ENCODE results near the gene COL21A1.

The COL21A1 gene

DNA sequence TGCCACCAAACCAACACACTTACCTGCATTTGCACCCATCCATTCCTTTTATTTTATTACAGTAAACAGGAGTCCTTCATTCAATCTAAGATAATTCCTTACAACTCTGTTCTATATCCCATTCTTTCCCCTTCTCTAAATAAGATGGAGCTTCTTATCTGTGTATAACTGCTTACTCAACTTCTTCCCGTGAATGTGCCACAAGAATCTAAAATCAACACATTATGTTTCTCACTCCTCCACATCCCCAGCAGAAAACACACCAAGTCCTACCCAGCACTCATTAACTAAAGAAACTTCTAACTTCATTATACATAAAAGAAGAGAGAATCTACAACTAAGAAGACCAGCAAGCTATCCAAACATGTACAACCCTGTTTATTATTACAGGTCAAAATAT, 141.1 kb downstream of the COL21A1 start:
- no peak for DNase-seq (ENCODE audit: low read depth)

DNA sequence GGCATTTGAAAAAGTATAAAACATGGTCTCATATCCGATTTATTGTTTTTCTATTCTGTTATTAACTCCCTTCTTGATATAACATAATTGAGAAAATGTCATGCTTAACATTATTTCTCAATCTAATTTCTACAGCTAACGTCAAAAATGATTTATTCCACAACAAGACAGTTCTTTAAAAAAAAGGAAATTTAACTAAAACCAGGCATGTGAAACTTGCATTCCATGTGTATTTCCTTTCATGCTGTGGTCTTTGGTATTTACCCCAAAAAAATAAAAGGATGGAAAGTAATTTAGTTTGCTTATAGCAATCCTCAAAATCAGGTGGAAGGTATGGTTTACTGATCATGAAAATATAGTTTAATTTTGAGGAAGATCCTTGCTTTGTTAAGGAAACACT, 142.8 kb downstream of the COL21A1 start:
- no peak for DNase-seq (ENCODE audit: low read depth)

DNA sequence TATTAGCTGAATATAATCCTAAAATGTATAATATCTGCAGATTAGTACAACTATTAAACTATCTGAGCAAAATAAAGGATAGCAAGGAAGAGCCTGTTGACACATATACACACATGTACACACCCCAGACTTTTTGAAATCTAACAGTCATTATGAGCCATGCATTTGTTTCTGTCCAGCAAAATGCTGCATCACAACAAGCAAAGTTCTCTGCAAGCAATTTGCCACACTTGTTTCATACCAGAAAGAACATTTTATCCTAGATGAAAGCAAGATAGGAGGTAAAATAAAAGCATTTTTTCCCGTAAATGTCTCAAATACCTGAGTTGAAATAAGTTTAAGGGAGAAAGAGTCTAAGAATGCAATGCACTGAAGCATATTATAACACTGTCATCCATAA, 145.2 kb downstream of the COL21A1 start:
- no peak for DNase-seq (ENCODE audit: low read depth)

DNA sequence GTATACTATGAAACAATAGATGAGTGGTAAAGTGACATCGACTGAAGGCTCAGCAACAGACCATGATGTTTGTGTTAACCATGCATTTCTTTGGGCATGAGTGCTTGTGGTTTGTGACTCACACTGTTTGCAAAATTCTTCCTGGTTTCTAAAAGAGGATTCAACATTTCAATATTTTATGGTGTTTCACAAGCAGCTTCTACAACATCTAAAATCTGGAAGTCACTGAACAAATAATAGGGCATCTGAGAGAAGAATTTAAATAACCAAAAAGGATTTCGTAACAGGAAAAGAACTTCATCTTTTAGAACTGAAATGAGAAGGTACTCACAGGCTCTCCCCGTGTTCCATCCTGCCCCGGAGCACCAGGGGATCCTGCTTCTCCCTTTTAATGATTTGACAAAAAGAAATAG, 146.2 kb downstream of the COL21A1 start:
- no peak for DNase-seq (ENCODE audit: low read depth)

DNA sequence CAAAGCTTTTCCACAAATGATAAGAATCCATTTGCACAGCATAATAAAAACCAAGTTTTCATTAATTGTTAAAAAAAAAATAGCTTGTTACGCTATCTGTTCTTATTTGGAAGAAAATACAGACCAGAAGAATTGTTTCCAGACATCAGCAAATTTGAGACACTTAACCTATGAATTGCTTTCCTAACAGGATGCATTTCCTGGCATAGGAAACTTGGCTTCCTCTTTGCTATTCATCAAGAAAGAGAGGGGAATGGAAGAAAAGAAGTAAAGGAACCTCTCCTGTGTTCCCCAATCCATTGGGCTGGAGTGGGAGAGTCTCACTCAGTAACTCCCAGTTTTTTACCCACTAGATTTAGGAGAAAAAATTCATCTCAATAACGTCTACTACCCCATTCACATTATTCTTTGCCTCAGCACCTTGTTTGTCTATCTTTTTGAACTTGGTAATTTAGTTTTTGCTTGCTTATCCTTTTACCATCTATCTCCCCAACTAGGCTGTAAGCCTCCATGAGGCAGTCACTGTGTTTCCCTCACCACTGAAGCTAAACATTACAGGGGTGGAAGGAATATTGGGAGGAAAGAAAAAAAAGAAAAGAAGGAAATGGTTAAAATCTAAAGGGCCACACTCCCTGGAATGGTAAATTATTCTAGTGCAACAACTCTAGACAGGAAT, 150.3 kb downstream of the COL21A1 start:
- DNase-seq (ENCODE audit: low read depth), result no peak

DNA sequence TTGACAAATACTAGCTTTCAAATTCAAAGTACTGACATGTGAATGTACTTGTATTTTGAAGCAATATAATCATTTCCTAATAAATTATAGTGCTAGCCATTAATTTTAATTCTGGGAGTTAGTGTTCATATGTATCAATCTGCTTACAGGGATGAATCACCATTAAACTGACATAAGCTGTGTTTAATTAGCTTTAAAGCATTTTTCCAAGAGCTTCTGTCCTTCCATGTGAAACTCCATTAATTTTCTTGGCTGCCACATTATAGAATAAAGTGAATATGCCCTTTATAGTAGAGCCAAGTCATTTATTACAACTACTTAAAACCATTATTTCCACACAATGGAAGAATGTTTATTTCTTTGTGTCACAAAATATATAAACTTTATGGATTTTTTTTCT, 150.8 kb downstream of the COL21A1 start:
- no peak for DNase-seq (ENCODE audit: low read depth)

DNA sequence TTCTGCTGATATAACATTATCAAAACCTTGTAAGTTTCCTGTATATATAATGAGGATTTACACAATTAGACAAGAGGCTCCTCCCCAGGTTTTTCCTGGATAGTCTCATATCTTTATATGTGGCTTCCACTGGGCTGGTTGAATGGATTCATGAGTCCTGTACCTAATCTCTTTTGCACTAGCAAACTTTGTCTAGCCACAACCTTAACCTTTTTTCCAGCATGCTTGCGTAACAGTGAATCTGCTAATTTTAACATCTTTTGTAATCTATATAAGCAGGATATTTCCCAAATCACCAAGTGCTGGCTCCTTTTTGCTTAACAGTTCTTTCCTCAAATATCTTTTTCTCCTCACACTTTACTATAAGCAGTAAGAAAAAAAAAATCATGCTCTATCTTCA, 153.6 kb downstream of the COL21A1 start:
- no peak for DNase-seq (ENCODE audit: low read depth)

DNA sequence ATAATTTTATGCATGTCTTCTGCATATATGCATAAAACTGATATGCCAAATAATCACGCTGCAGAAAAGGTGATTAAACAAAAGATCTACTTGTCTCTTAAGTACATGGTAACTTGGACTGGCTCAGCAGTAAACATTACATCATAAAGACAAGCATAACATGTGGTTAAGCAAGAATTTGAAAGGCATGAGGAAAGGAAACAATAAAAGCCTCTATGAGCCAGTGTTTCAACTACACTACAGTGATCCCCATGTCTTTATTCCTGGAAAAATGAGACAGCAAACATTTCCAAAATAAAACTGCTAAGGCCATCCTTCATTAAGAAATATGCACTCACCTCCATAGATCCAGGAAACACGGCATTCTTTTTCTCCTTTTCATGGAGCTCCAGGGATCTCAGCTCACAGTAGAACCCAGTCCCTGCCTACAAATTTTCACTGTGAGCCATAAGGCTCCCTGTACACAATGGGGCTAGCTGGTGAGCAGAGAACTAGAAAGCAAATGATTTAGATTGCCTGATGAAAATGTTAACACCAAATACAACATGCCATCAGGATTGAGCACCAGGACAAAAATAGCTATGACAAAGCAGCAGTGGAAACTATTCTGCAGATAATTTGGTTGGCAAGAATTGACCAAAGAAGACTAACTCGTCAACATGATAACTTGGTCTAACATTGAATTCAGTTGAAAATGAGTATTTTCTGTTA, 156.1 kb downstream of the COL21A1 start:
- DNase-seq (ENCODE audit: low read depth), result no peak

DNA sequence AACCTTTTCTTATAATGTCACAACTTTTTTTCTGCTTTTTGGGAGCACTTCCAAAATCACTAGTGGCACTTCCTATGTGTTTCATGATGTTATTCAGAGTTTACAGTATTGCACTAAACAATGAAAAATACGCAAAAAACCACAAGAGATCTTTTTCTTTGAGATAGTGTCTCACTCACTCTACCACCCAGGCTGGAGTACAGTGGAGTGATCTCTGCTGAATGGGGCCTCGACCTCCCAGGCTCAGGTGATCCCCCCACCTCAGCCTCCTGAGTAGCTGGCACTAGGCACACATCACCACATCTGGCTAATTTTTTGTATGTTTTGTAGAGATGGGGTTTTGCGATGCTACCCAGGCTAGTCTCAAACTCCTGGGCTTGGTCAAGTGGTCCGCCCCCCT, 158.7 kb downstream of the COL21A1 start:
- DNase-seq (ENCODE audit: low read depth), result no peak

DNA sequence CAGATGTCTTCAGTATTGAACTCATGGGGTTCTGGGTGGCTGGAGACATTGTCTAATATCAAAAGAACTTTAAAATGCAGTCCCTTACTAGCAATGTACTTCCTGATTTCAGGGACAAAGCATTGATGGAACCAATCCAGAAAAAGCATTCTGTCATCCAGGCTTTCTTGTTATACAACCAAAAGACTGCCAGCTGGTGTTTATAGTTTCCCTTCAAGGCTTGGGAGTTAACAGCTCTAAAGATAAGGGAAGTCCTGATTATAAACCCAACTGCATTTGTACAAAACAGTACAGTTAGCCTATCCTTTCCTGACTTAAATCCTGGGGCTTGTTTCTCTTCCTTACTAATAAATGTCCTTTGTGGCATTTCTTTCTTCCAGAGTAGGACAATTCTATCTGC, 160.0 kb downstream of the COL21A1 start:
- no peak for DNase-seq (ENCODE audit: low read depth)

DNA sequence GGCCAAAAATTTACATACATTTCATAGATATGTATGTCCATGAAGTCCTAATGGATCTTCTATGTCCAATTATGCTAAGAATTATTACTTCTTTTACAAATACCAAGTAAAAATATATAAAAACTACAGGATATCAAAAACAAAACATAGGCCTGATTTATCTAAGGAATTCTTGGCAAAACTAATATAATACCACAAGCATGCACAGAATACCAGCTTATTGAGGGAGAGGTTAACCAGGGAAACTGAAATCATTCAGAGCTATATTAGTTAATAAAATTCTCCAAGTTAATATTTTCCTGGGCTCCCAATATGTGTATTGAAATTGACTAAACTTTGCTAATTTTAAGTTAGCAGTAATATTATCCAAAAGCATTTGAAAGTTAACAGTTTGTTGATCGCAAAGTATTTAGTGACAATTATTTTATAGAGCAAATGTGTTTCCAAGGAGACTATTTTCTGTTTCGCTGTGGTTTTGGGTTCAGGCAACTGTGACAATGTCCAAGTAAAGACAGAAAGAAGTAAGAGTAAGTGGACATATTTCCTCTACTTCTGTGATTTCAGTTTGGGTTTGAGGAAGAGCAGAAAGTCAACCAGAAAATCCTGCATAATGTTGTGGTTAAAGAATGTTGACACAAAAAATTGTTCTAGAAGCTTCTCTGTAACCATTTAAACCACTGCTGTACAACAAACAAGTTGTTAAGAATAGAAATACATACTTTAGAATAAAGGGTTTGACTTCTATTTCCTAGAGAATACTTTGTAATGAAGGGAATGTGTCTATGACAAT, 167.4 kb downstream of the COL21A1 start:
- DNase-seq (ENCODE audit: low read depth), result no peak

DNA sequence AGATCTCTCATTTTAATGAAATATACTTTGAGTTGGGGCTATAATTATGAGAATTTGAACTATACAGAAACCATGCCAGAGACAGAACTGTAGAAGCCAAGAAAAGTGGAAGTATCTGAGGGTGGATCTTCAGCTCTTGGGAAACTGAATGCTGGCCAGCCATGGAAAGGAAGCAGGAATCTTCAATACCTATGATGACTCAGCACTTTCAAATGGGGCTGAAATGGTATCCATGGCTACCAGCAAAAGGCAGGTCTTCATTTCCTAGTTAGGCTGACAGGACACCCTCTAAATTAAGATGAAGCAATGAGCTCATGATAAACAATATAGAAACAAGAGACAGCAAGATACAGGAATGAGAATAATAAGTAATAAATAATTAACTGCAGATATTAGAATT, 171.3 kb downstream of the COL21A1 start:
- no peak for DNase-seq (ENCODE audit: low read depth)

DNA sequence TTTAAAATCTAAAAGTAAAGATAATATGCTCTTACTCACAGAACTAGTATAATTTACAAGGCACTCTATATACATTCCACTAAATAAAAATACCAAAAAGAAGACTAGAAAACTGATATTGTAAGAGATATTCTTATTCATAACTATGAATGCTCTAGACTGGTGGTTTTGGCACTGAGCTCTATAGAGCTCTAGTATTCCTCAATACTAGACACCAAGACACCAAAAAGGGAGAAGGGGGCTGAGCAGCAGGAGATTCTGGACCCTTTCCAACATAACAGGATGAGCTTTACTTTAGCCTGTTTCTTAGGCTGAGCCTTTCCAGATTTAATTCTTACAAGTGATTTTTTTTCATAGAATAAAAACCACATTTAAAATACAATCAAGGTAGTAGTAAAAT, 173.6 kb downstream of the COL21A1 start:
- no peak for DNase-seq (ENCODE audit: low read depth)

DNA sequence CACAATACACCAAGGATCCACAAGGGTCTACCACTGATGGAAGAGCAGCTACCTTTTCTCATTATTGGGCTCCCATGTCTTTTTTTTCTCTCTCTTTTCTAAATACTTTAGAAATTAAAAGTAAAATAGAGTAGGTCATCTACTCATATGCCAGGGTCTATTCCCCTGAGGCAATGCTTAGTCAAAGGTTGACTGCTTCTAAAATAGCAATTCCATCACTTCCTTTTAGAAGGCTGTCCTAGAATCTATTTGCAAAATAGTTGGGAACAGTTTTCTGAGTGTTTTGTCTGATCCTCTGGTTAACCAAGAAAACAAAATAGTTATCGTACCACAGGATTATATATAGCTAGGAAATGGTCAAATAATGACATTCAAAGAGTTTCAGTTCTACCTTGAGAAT, 174.1 kb downstream of the COL21A1 start:
- DNase-seq (ENCODE audit: low read depth), result no peak

DNA sequence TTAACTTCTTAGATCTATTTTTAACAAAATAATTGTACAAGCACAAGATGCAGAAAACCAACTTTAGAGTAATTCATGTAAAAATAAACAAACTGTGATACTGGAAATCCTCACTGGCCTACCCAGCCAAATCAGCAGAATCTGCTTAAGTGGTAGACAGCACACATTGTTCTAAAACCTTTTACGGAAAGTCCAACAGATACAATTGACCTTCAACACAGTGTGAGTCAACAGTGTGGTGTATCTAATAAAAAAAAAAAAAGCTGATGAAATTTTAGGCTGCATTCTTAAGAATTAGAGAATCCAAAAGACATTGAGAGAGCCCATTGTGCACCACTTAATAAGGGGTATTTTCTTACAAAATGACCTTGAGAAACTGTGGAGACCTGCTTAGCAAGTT, 174.5 kb downstream of the COL21A1 start:
- DNase-seq (ENCODE audit: low read depth), result no peak

DNA sequence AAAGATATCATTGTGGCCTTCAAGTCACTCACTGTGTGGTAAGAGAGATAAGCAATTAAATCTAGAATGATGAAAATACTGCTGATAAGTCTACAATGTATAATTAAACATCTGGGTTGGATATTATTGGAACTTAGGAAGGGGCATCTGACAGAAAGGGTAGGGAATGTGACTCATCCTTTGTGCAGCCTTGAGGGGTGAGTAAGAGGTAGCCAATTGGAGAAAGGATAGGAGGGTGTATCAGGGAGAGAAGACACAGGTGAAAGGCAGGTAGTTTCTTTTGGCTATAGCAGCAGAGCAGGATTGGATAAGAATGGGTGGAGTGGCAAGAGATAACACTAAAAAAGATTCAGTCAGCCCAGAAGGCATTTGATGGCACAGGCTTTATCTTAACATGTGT, 182.0 kb downstream of the COL21A1 start:
- no peak for DNase-seq (ENCODE audit: low read depth)

DNA sequence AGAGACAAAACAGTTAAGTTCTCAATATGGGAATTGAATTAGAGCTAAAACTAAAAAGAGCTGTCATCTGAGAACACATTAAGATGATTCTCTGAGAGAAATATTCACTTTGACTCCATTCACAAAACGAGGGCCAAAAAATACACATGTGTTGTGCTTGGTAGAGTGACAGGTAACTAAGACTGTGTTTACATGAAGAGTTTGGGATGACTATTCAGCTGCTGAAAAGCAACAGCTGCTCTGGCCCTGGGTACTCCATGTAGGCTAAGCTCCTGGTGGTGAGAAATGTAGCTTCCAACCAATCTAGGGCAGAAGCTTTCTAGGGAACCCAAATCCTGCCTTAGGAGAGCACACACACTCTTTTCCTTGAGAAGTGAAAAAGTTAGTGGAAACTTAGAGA, 184.5 kb downstream of the COL21A1 start:
- no peak for DNase-seq (ENCODE audit: low read depth)

DNA sequence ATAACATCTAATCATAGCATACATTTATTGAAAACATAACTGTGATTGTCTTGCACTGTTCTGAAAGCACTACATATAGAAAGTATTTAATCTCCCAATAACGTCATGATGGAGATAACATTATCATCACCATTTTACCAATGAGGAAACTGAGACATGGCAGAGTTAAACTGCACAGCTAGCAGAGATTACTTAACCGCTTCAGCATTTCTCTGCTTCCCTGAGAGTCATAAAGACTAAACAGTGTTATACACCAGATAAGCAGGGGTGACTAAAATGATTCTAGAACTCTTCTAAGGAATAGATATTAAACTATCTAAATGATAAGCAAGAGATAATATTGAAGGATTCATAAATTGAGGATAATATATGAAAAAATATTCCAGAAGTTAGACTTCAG, 188.7 kb downstream of the COL21A1 start:
- DNase-seq (ENCODE audit: low read depth), result no peak

DNA sequence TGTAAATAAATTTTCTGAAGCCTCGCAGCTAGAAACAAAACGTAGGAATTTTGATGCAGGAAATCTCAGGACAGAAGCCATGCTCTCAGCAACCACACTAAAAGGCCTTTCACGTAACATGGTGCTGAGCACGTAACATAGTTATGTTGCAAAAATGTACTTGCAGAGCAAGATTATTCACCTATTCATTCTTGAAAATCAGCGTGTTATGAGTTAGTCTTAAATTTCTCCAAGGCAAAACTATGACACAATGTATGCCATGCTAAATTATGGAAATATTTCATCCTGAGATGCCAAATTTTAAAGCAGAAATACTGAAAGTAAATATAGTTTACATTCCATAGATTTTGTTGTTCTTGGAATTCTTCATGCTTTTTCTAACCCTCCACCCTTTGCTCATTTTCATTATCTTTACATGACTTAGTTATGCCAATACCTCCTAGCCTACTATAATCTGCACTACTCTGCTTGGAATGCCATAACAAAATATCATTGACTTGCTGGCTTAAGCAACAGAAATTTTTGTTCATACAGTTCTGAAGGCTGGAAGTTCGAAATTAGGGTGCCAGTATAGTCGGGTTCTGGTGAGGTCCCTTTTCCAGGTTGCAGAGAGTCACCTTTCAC, 192.2 kb downstream of the COL21A1 start:
- no peak for DNase-seq (ENCODE audit: low read depth)

DNA sequence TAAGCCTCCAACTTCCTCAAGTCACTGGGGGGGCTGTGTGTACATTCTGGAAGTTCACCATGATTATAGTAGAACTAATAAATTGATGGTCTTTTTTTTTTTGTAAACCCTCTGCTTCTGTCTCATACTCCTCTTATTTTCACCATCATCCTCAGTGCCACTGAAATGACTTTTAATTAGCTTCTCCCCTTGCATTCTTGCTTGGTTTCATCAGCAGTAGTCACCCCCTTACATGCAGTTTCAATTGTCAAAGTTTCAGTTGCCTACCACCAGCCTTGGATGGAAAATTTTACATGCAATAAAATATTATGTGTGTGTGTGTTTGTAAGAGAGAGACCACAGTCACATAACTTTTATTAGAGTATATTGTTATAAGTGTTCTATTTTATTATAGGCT, 196.2 kb downstream of the COL21A1 start:
- no peak for DNase-seq (ENCODE audit: low read depth)

DNA sequence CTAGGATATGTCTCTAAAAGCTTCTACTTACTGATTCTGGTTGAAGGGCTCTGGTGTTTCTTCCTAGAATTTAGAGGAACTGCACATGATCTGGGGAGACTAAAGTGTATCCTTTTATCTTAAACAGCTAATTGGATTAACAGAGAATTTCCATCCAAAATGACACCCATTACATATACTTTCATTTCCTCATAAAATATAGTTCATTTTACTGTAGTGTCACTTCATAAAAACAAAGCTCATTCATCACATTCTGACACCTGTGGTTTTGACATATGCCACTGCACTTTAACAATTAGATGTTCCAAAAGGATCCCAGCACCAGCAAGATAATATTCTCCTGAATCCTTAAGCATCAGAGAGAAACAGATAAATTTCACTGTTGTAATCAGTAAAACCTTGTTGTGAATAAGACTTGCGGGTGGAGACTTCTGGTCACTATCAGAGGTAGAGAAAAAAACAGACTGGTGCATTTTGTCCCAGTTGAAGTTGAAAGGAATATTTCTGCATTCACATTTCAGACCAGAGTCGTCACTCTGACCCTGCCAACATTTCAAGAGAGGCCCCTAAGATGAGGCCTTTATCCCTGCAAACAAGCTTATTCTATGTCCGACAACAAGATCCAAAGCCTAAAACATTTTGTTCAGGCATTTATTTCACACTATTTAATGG, 196.7 kb downstream of the COL21A1 start:
- DNase-seq (ENCODE audit: low read depth), result no peak

DNA sequence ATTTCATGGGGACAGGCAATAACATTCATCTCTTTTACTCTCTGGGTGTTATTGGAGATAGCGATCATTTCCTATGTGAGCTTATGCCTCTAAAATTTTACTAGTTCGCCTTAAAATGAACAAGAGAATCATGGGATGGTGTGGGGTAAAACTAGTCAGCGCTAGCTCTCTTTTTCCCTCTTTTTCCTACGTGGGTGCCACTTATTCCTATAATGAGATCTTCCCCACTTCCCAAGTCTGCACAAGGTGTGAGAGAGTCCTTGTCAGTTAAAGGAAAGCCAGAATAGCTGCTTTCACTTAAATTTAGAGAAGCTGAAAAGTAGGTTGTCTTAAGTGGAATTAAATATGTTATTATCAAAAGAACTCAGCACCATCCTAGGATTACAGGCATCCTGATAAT, 198.8 kb downstream of the COL21A1 start:
- DNase-seq (ENCODE audit: low read depth), result no peak
